D341Med (cell line): Measurements from ENCODE around the gene GFRA4.

Source experiments
- DNase-seq: peaks from one replicate; pipeline ENCODE4 v3.0.0; 2012; ENCODE audit warnings: low spot score

Gene GFRA4

GRCh38 chr20:3673221-3674070, 10.2 kb upstream of the GFRA4 start:
- DNase-seq = no peak

GRCh38 chr20:3672547-3673171, 9.5 kb upstream of the GFRA4 start:
- DNase-seq = no peak

GRCh38 chr20:3671986-3672546, 8.9 kb upstream of the GFRA4 start:
- no peak for DNase-seq

GRCh38 chr20:3670945-3671344, 7.7 kb upstream of the GFRA4 start:
- DNase-seq = no peak

- DNase-seq = no peak
Measured at GRCh38 chr20:3670511-3670910, 7.3 kb upstream of the GFRA4 start.

- no peak for DNase-seq
Measured at GRCh38 chr20:3669710-3670367, 6.6 kb upstream of the GFRA4 start.

- DNase-seq = no peak
Measured at GRCh38 chr20:3667434-3668037, 4.3 kb upstream of the GFRA4 start.

GRCh38 chr20:3663858-3664257, 659 bp upstream of the GFRA4 start:
- no peak for DNase-seq

GRCh38 chr20:3661814-3662665, 1.2 kb downstream of the GFRA4 start:
- DNase-seq = peak; percentile 24

- no peak for DNase-seq
Measured at GRCh38 chr20:3661060-3661813, 2.0 kb downstream of the GFRA4 start.

- DNase-seq = no peak
Measured at GRCh38 chr20:3660262-3661059, 2.7 kb downstream of the GFRA4 start.

GRCh38 chr20:3659492-3660261, 3.5 kb downstream of the GFRA4 start:
- DNase-seq = no peak

GRCh38 chr20:3658716-3659491, 4.3 kb downstream of the GFRA4 start:
- no peak for DNase-seq

- no peak for DNase-seq
Measured at GRCh38 chr20:3658019-3658715, 5.0 kb downstream of the GFRA4 start.

GRCh38 chr20:3655131-3655405, 8.1 kb downstream of the GFRA4 start:
- DNase-seq = no peak

- no peak for DNase-seq
Measured at GRCh38 chr20:3654326-3655130, 8.7 kb downstream of the GFRA4 start.

- DNase-seq = no peak
Measured at GRCh38 chr20:3653921-3654320, 9.3 kb downstream of the GFRA4 start.
